ENCODE results near the gene NCKAP1. TPM values are rescaled to one million over a fixed set of nuclear protein-coding genes. Genes with fewer than 3 reads are reported as not detected.
A peak's percentile ranks its signal among the peaks of the same experiment; 100 is the strongest.
"Not testable (repeated sequence)": the region's sequence is repeated elsewhere in the genome, so short reads cannot be mapped to it uniquely, and the experiment has no call there.

NCKAP1 gene
- total RNA-seq, 1 donor from 2014 or later, result 97.3 TPM

GRCh38 chr2:183009249-183009899, 28.9 kb downstream of the NCKAP1 start:
- DNase-seq (ENCODE audit: low read depth in 2 of 2), result no peak

GRCh38 chr2:183001948-183002347, 36.3 kb downstream of the NCKAP1 start:
- no peak for DNase-seq (ENCODE audit: low read depth in 2 of 2)

GRCh38 chr2:183000846-183001245, 37.4 kb downstream of the NCKAP1 start:
- DNase-seq (ENCODE audit: low read depth in 2 of 2), result no peak

GRCh38 chr2:182999348-183000028, 38.8 kb downstream of the NCKAP1 start:
- DNase-seq (ENCODE audit: low read depth in 2 of 2), result no peak

GRCh38 chr2:182994228-182994912, 43.9 kb downstream of the NCKAP1 start:
- no peak for DNase-seq (ENCODE audit: low read depth in 2 of 2)

- no peak for DNase-seq (ENCODE audit: low read depth in 2 of 2)
Measured at GRCh38 chr2:182982941-182983340, 55.3 kb downstream of the NCKAP1 start.

- DNase-seq (ENCODE audit: low read depth in 2 of 2), result not testable (repeated sequence)
Measured at GRCh38 chr2:182981475-182981874, 56.8 kb downstream of the NCKAP1 start.

GRCh38 chr2:182980652-182981051, 57.6 kb downstream of the NCKAP1 start:
- DNase-seq (ENCODE audit: low read depth in 2 of 2), result no peak

- peak; percentile 43 to 47 for DNase-seq (ENCODE audit: low read depth in 2 of 2)
Measured at GRCh38 chr2:182980115-182980514, 58.1 kb downstream of the NCKAP1 start.

- DNase-seq (ENCODE audit: low read depth in 2 of 2), result peak in 1 of 2 donors; percentile 12
Measured at GRCh38 chr2:182977463-182977862, 60.8 kb downstream of the NCKAP1 start.

- no peak for DNase-seq (ENCODE audit: low read depth in 2 of 2)
Measured at GRCh38 chr2:182973441-182974352, 64.6 kb downstream of the NCKAP1 start.

- DNase-seq (ENCODE audit: low read depth in 2 of 2), result no peak
Measured at GRCh38 chr2:182972548-182972942, 65.7 kb downstream of the NCKAP1 start.

- DNase-seq (ENCODE audit: low read depth in 2 of 2), result no peak
Measured at GRCh38 chr2:182971820-182972547, 66.3 kb downstream of the NCKAP1 start.

- DNase-seq (ENCODE audit: low read depth in 2 of 2), result peak; percentile 58 to 87
Measured at GRCh38 chr2:182970486-182970885, 67.8 kb downstream of the NCKAP1 start.

GRCh38 chr2:182968493-182968892, 69.8 kb downstream of the NCKAP1 start:
- no peak for DNase-seq (ENCODE audit: low read depth in 2 of 2)

GRCh38 chr2:182966356-182966755, 71.9 kb downstream of the NCKAP1 start:
- not testable (repeated sequence) for DNase-seq (ENCODE audit: low read depth in 2 of 2)

GRCh38 chr2:182962641-182963040, 75.6 kb downstream of the NCKAP1 start:
- no peak for DNase-seq (ENCODE audit: low read depth in 2 of 2)

- DNase-seq (ENCODE audit: low read depth in 2 of 2), result not testable (repeated sequence)
Measured at GRCh38 chr2:182960869-182961268, 77.4 kb downstream of the NCKAP1 start.

GRCh38 chr2:182954789-182955188, 83.5 kb downstream of the NCKAP1 start:
- DNase-seq (ENCODE audit: low read depth in 2 of 2), result no peak

GRCh38 chr2:182952741-182953450, 85.4 kb downstream of the NCKAP1 start:
- no peak for DNase-seq (ENCODE audit: low read depth in 2 of 2)
